HepG2 (cell line): ENCODE data around the gene DEPDC5. TPM values are rescaled to one million over a fixed set of nuclear protein-coding genes. Genes with fewer than 3 reads are reported as not detected.

Experiments
- ATAC-seq: fragments of 200-7000 bp; cut with Tn5 transposase; 3 replicates; pipeline ENCODE4 v1.9.1; 2020; ENCODE audit warnings: mild to moderate bottlenecking, moderate library complexity
- BruUV-seq: library from RNA; stranded (reverse); fragments of 400-500 nt; replicated peaks from 2 replicates; lab custom pipeline; 2021; lab: Mats Ljungman, UMichigan
- CTCF ChIA-PET: fragments of 300-600 bp; formaldehyde crosslinking; extraction: SDS; loops from one replicate; lab custom pipeline; 2021; ENCODE audit warnings: low total read pairs, inconsistent platforms, low intra/inter-chr PET ratio; lab: Yijun Ruan, JAX
- POLR2A ChIA-PET: fragments of 350-600 bp; sonication (Branson Sonifier 250); formaldehyde crosslinking; loops from one replicate; lab custom pipeline; 2020; ENCODE audit warnings: antibody characterized with exemption, inconsistent platforms; lab: Yijun Ruan, JAX
- DNase-seq: peaks from one replicate; pipeline ENCODE4 v3.0.0-alpha.2; 2015; ENCODE audit warnings: low spot score
- FAIRE-seq: peaks from 3 replicates; lab custom pipeline; 2011; peaks lifted over from hg19 to GRCh38; lab: Jason Lieb, UNC
- H2AFZ ChIP-seq: one replicate; pipeline ENCODE4 v1.6.1; 2011; ENCODE audit warnings: low read length, inconsistent platforms
- H3K27ac ChIP-seq: fragments of 300-600 bp; 3 replicates; pipeline ENCODE4 v1.8.0; 2011; ENCODE audit warnings: mixed run types, mild to moderate bottlenecking, mixed read lengths, low read length, inconsistent platforms; ENCODE audit not compliant: insufficient read depth; ENCODE audit errors: extremely low read length
- H3K27me3 ChIP-seq, 2 experiments: fragments of 200-600 bp in 1 of 2; 2 replicates in 1 of 2; 3 replicates in 1 of 2; pipeline versions ENCODE4 v1.6.0 to v1.8.0; 2011; ENCODE audit warnings: low read length in 2 of 2, mild to moderate bottlenecking in 2 of 2, moderate library complexity in 2 of 2, inconsistent platforms in 1 of 2; ENCODE audit not compliant: insufficient read depth in 2 of 2, control insufficient read depth in 1 of 2
- H3K36me3 ChIP-seq, 2 experiments: fragments of 200-600 bp in 1 of 2; replicated peaks in 1 of 2; 2 replicates in 1 of 2; 3 replicates in 1 of 2; pipeline versions ENCODE4 v1.5.1 to v1.8.0; 2011; ENCODE audit warnings: low read length in 2 of 2, inconsistent platforms in 1 of 2; ENCODE audit not compliant: insufficient read depth in 2 of 2, control insufficient read depth in 1 of 2
- H3K4me1 ChIP-seq: 2 replicates; pipeline ENCODE4 v1.5.1; 2012; ENCODE audit warnings: low read length, inconsistent platforms; ENCODE audit not compliant: insufficient read depth
- H3K4me2 ChIP-seq: 2 replicates; pipeline ENCODE4 v1.6.0; 2011; ENCODE audit warnings: low read depth, low read length, inconsistent platforms
- H3K4me3 ChIP-seq, 3 experiments: fragments of 200-600 bp in 1 of 3; sonication (generic), shearing (Covaris generic) in 1 of 3; replicated peaks in 1 of 3; 2 replicates each; pipeline ENCODE4 v1.5.1; 2011 to 2016; ENCODE audit warnings: low read length in 3 of 3, inconsistent platforms in 2 of 3, low read depth in 2 of 3, mild to moderate bottlenecking in 2 of 3, control low read depth in 1 of 3, mixed read lengths in 1 of 3; ENCODE audit not compliant: insufficient read depth in 1 of 3
- H3K79me2 ChIP-seq: one replicate; pipeline ENCODE4 v1.6.1; 2011; ENCODE audit warnings: low read length, inconsistent platforms; ENCODE audit not compliant: insufficient read depth
- H3K9ac ChIP-seq: 2 replicates; pipeline ENCODE4 v1.6.0; 2011; ENCODE audit warnings: mild to moderate bottlenecking, low read depth, low read length, inconsistent platforms; ENCODE audit not compliant: insufficient read depth
- H3K9me3 ChIP-seq: 2 replicates; pipeline ENCODE4 v1.5.1; 2012; ENCODE audit warnings: mild to moderate bottlenecking, low read length
- H4K20me1 ChIP-seq: 2 replicates; pipeline ENCODE4 v1.6.0; 2011; ENCODE audit warnings: inconsistent platforms, mild to moderate bottlenecking, low read length, moderate library complexity; ENCODE audit not compliant: insufficient read depth
- RFXANK ChIP-seq: IDR thresholded peaks from 2 replicates; pipeline ENCODE4 v1.6.1; 2016
- ZNF180 ChIP-seq: sonication (generic); formaldehyde crosslinking; IDR thresholded peaks from 2 replicates; pipeline ENCODE4 v1.4.0; 2020; ENCODE audit warnings: low read depth, missing genetic modification reagents, borderline replicate concordance
- WGBS: methylation state at CpG from one replicate; pipeline ENCODE4 v1.1.6; 2017; ENCODE audit warnings: low lambda C conversion rate; 5-methylcytosine and 5-hydroxymethylcytosine counted together
- in situ Hi-C: cut with HindIII; loops from 2 replicates; pipeline ENCODE4 v1.10.0; 2017; ENCODE audit warnings: low pct_unique_long_range_greater_than_20kb; ENCODE audit not compliant: extremely low pct_ligation_motif_present
- intact Hi-C: fragments of 100-400 bp; cut with micrococcal nuclease; formaldehyde crosslinking; loops from one replicate; pipeline ENCODE4 v1.10.0; 2022; ENCODE audit not compliant: unreplicated experiment
- polyA plus RNA-seq, 8 experiments: library from polyadenylated mRNA; depleted of rRNA in 3 of 8; stranded (reverse) in 7 of 8; unstranded in 1 of 8; fragments of >200 nt; fragmentation: Illumina TruSeq in 4 of 8; extraction: Trizol in 4 of 8; gene quantifications; 2 replicates each; pipeline versions ENCODE4 v1.2.1 to v1.2.3, GENCODE V29; 2011 to 2016; ENCODE audit warnings: low read depth in 4 of 8, missing spikeins in 1 of 8, mixed read lengths in 1 of 8; ENCODE audit not compliant: insufficient read depth in 1 of 8
- total RNA-seq, 5 experiments: library from RNA; depleted of rRNA; stranded (reverse); fragments of >200 nt; fragmentation: Illumina TruSeq; extraction: Trizol; gene quantifications; 2 replicates each; pipeline ENCODE4 v1.2.3, GENCODE V29; 2016; ENCODE audit warnings: low read depth in 1 of 5
- TF ChIP-seq, protein P1 (sequence below): sonication (generic); formaldehyde crosslinking; IDR thresholded peaks from 2 replicates; pipeline ENCODE4 v1.5.1; 2020; ENCODE audit warnings: mild to moderate bottlenecking, missing genetic modification reagents
- TF ChIP-seq, protein P2 (sequence below): sonication (generic); formaldehyde crosslinking; conservative IDR thresholded peaks from 2 replicates; pipeline ENCODE4 v1.4.0; 2020; ENCODE audit warnings: mild to moderate bottlenecking, missing genetic modification reagents, moderate library complexity

The DEPDC5 gene
- total and polyA plus RNA-seq, 2 of the 13 experiments (the other 11 are each of a cell fraction or from before 2014, with no cell fraction given) = 9.8 to 12.4 TPM

DNA sequence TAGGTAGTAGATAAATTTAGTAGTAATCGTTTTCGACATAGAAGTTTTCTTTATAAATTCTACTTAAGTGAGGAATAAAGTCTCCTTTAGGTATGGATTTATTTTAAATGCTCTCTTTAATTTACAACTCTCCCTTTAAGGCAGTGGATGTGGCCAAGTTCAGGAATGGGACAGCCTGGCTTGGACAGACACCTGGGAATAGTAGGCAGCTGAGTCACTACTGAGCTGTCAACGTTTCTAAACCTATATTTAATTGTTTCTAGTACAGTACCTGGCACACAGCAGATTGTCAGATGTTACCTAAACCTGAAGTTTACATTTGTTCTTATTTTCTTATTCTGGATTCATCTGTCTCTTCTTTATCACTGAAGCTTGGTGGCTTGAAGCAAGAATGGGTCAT lies 85.1 kb downstream of the DEPDC5 start:
- Histone ChIP-seq H3K79me2 (no peaks in the 10 kb centered on the region), H3K4me1 (no peaks in the 10 kb centered on the region), H3K4me2 (no peak overlapping the region), H3K4me3 (no peak overlapping the region), H3K36me3 (peaks cover 3 to 30% of the 10 kb centered on the region in 2 experiments; a peak in 4 of 5 replicates), H4K20me1 (no peaks in the 10 kb centered on the region), H3K9me3 (no peaks in the 10 kb centered on the region), H3K27me3 (no peaks in the 10 kb centered on the region), H2AFZ (no peak overlapping the region), H3K27ac (no peak overlapping the region), H3K9ac (no peak overlapping the region)
- ChIA-PET CTCF (no interaction called here), POLR2A (no interaction called here)
- TF ChIP-seq ZNF180 (CRISPR knock-in tag) = no peak
- TF ChIP-seq, protein P1, sequence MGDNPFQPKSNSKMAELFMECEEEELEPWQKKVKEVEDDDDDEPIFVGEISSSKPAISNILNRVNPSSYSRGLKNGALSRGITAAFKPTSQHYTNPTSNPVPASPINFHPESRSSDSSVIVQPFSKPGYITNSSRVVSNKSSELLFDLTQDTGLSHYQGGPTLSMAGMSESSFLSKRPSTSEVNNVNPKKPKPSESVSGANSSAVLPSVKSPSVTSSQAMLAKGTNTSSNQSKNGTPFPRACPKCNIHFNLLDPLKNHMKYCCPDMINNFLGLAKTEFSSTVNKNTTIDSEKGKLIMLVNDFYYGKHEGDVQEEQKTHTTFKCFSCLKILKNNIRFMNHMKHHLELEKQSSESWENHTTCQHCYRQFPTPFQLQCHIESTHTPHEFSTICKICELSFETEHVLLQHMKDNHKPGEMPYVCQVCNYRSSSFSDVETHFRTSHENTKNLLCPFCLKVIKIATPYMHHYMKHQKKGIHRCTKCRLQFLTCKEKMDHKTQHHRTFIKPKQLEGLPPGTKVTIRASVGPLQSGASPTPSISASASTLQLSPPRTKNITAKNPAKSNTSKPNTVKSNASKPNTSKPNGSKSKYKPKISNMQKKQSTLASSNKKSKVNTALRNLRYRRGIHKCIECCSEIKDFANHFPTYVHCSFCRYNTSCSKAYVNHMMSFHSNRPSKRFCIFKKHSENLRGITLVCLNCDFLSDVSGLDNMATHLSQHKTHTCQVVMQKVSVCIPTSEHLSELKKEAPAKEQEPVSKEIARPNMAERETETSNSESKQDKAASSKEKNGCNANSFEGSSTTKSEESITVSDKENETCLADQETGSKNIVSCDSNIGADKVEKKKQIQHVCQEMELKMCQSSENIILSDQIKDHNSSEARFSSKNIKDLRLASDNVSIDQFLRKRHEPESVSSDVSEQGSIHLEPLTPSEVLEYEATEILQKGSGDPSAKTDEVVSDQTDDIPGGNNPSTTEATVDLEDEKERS (CRISPR knock-in tag) = no peak
- TF ChIP-seq RFXANK (CRISPR knock-in tag) = no peak
- BruUV-seq = no TSS peak
- DNase-seq (no peak), ATAC-seq (no peak), FAIRE-seq (no peak)
- intact Hi-C loops (no loop called here), in situ Hi-C loops (no loop called here)
- 80% methylated on average over 3 of the region's 3 CpGs for WGBS

DNA sequence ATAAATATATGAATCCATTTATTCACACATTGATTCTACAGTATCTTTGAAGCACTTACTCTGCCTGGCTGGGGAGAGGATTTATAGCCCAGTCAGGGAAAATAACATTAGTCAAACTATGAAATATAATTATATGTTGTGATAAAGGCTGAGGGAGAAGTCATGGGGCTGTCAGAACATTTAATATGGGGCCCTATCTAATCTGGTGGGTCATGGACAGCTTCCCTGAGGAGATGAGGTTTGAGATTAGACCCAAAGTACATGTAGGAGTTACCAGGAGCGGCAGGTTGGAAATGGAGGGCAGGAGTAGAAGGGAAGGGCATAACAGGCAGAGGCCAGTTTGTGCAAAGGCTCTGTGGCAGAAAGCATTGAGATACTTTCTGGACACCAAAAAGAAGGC lies 86.2 kb downstream of the DEPDC5 start:
- Histone ChIP-seq H3K27me3 (no peaks in the 10 kb centered on the region), H3K4me1 (no peaks in the 10 kb centered on the region), H4K20me1 (no peaks in the 10 kb centered on the region), H2AFZ (no peak overlapping the region), H3K4me3 (no peak overlapping the region), H3K27ac (no peak overlapping the region), H3K4me2 (no peak overlapping the region), H3K9ac (no peak overlapping the region), H3K9me3 (no peaks in the 10 kb centered on the region)
- in situ Hi-C loops = no loop called here
- DNase-seq (no peak), ATAC-seq (no peak), FAIRE-seq (no peak)
- ChIA-PET CTCF (no interaction called here), POLR2A (no interaction called here)
- intact Hi-C loops = no loop called here
- BruUV-seq = no TSS peak
- 95% methylated on average over 1 of the region's 1 CpG for WGBS
- TF ChIP-seq, protein P2, sequence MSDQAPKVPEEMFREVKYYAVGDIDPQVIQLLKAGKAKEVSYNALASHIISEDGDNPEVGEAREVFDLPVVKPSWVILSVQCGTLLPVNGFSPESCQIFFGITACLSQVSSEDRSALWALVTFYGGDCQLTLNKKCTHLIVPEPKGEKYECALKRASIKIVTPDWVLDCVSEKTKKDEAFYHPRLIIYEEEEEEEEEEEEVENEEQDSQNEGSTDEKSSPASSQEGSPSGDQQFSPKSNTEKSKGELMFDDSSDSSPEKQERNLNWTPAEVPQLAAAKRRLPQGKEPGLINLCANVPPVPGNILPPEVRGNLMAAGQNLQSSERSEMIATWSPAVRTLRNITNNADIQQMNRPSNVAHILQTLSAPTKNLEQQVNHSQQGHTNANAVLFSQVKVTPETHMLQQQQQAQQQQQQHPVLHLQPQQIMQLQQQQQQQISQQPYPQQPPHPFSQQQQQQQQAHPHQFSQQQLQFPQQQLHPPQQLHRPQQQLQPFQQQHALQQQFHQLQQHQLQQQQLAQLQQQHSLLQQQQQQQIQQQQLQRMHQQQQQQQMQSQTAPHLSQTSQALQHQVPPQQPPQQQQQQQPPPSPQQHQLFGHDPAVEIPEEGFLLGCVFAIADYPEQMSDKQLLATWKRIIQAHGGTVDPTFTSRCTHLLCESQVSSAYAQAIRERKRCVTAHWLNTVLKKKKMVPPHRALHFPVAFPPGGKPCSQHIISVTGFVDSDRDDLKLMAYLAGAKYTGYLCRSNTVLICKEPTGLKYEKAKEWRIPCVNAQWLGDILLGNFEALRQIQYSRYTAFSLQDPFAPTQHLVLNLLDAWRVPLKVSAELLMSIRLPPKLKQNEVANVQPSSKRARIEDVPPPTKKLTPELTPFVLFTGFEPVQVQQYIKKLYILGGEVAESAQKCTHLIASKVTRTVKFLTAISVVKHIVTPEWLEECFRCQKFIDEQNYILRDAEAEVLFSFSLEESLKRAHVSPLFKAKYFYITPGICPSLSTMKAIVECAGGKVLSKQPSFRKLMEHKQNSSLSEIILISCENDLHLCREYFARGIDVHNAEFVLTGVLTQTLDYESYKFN (CRISPR knock-in tag) = no peak
- TF ChIP-seq, all 625 proteins: peak for 0
- Histone ChIP-seq H3K36me3 (peaks cover 5 to 37% of the 10 kb centered on the region in 2 experiments; a peak in 4 of 5 replicates), H3K79me2 (no peaks in the 10 kb centered on the region)
